H9 (cell line): ENCODE data around the gene MED8. TPM values are rescaled to one million over a fixed set of nuclear protein-coding genes. Genes with fewer than 3 reads are reported as not detected.

ENCODE experiments used
- DNase-seq: peaks from one replicate; pipeline ENCODE4 v3.0.0-alpha.2; 2017
- H2AFZ ChIP-seq: one replicate; pipeline ENCODE4 v1.6.1; 2013; ENCODE audit warnings: mild to moderate bottlenecking, low read length, control low read depth, moderate library complexity
- H2AK5ac ChIP-seq: 2 replicates; pipeline ENCODE4 v1.6.1; 2013; ENCODE audit warnings: low read length, control low read depth, mixed read lengths; ENCODE audit not compliant: insufficient read length
- H2BK120ac ChIP-seq: one replicate; pipeline ENCODE4 v1.6.1; 2013; ENCODE audit warnings: low read depth, mild to moderate bottlenecking, low read length, control low read depth, inconsistent platforms; ENCODE audit not compliant: poor library complexity, severe bottlenecking
- H2BK12ac ChIP-seq: 2 replicates; pipeline ENCODE4 v1.6.1; 2013; ENCODE audit warnings: low read length, control low read depth, mixed read lengths, low read depth; ENCODE audit not compliant: insufficient read length
- H2BK15ac ChIP-seq: 2 replicates; pipeline ENCODE4 v1.6.1; 2013; ENCODE audit warnings: low read depth, low read length, control low read depth
- H2BK20ac ChIP-seq: one replicate; pipeline ENCODE4 v1.6.1; 2013; ENCODE audit warnings: low read depth, mild to moderate bottlenecking, low read length, control low read depth, inconsistent platforms; ENCODE audit not compliant: poor library complexity, severe bottlenecking
- H2BK5ac ChIP-seq: 2 replicates; pipeline ENCODE4 v1.6.1; 2013; ENCODE audit warnings: low read length, control low read depth, mixed read lengths; ENCODE audit not compliant: insufficient read length
- H3K14ac ChIP-seq: 2 replicates; pipeline ENCODE4 v1.6.1; 2013; ENCODE audit warnings: low read length, control low read depth; ENCODE audit not compliant: insufficient read depth
- H3K18ac ChIP-seq: 2 replicates; pipeline ENCODE4 v1.6.1; 2013; ENCODE audit warnings: low read depth, mild to moderate bottlenecking, mixed read lengths, low read length, control low read depth; ENCODE audit not compliant: insufficient read length
- H3K23ac ChIP-seq: 2 replicates; pipeline ENCODE4 v1.6.1; 2013; ENCODE audit warnings: low read length, control low read depth, mixed read lengths, low read depth; ENCODE audit not compliant: insufficient read length
- H3K23me2 ChIP-seq: 2 replicates; pipeline ENCODE4 v1.6.1; 2013; ENCODE audit warnings: low read depth, mild to moderate bottlenecking, mixed read lengths, low read length, control low read depth; ENCODE audit not compliant: insufficient read length, poor library complexity, severe bottlenecking
- H3K27ac ChIP-seq: 2 replicates; pipeline ENCODE4 v1.5.1; 2013; ENCODE audit warnings: low read length, control low read depth, mixed read lengths, low read depth; ENCODE audit not compliant: insufficient read length
- H3K27me3 ChIP-seq: 2 replicates; pipeline ENCODE4 v1.6.1; 2013; ENCODE audit warnings: low read length, control low read depth, inconsistent platforms; ENCODE audit not compliant: insufficient read depth
- H3K4ac ChIP-seq: 2 replicates; pipeline ENCODE4 v1.6.1; 2013; ENCODE audit warnings: low read depth, mild to moderate bottlenecking, control low read depth, inconsistent platforms, low read length, moderate library complexity
- H3K4me1 ChIP-seq: 2 replicates; pipeline ENCODE4 v1.6.1; 2013; ENCODE audit warnings: low read length, control low read depth, inconsistent platforms; ENCODE audit not compliant: insufficient read depth
- H3K4me2 ChIP-seq: 2 replicates; pipeline ENCODE4 v1.6.1; 2013; ENCODE audit warnings: low read length, control low read depth, mixed read lengths; ENCODE audit not compliant: insufficient read length, insufficient read depth
- H3K56ac ChIP-seq: 2 replicates; pipeline ENCODE4 v1.6.1; 2013; ENCODE audit warnings: low read depth, mild to moderate bottlenecking, mixed read lengths, low read length, control low read depth; ENCODE audit not compliant: insufficient read length
- H3K79me1 ChIP-seq: 2 replicates; pipeline ENCODE4 v1.6.1; 2013; ENCODE audit warnings: low read depth, mild to moderate bottlenecking, moderate library complexity, low read length, control low read depth, inconsistent platforms; ENCODE audit not compliant: insufficient read depth, poor library complexity, severe bottlenecking
- H3K79me2 ChIP-seq: 2 replicates; pipeline ENCODE4 v1.6.1; 2013; ENCODE audit warnings: low read length, control low read depth, inconsistent platforms; ENCODE audit not compliant: insufficient read depth
- H3K9ac ChIP-seq: 2 replicates; pipeline ENCODE4 v1.6.1; 2013; ENCODE audit warnings: low read length, control low read depth, mixed read lengths; ENCODE audit not compliant: insufficient read length; ENCODE audit errors: extremely low read depth
- H3K9me3 ChIP-seq: one replicate; pipeline ENCODE4 v1.6.1; 2013; ENCODE audit warnings: low read depth, low read length, inconsistent platforms; ENCODE audit not compliant: control insufficient read depth
- H3T11ph ChIP-seq: one replicate; pipeline ENCODE4 v1.6.1; 2013; ENCODE audit warnings: mild to moderate bottlenecking, low read length, control low read depth, inconsistent platforms
- H4K20me1 ChIP-seq: one replicate; pipeline ENCODE4 v1.6.1; 2013; ENCODE audit not compliant: control insufficient read depth, insufficient read length, insufficient read depth
- H4K5ac ChIP-seq: 2 replicates; pipeline ENCODE4 v1.6.1; 2013; ENCODE audit warnings: low read depth, mild to moderate bottlenecking, mixed read lengths, low read length, control low read depth; ENCODE audit not compliant: insufficient read length
- H4K8ac ChIP-seq: replicated peaks from 2 replicates; pipeline ENCODE4 v1.6.1; 2013; ENCODE audit warnings: low read length, control low read depth, mixed read lengths, low read depth; ENCODE audit not compliant: insufficient read length
- H4K91ac ChIP-seq: 2 replicates; pipeline ENCODE4 v1.6.1; 2013; ENCODE audit warnings: low read depth, mild to moderate bottlenecking, moderate library complexity, mixed read lengths, low read length, control low read depth; ENCODE audit not compliant: insufficient read length
- H3K27ac Mint-ChIP-seq, 3 experiments: 2 replicates in 2 of 3; 3 replicates in 1 of 3; pipeline ENCODE4 v1.8.0; 2020 to 2021; ENCODE audit warnings: mixed read lengths in 3 of 3, mild to moderate bottlenecking in 1 of 3, moderate library complexity in 1 of 3
- H3K27me3 Mint-ChIP-seq: 2 replicates; pipeline ENCODE4 v1.8.0; 2021; ENCODE audit warnings: low read depth, mild to moderate bottlenecking, moderate library complexity, mixed read lengths
- H3K36me3 Mint-ChIP-seq, 3 experiments: 2 replicates in 2 of 3; 3 replicates in 1 of 3; pipeline ENCODE4 v1.8.0; 2020 to 2021; ENCODE audit warnings: low read depth in 3 of 3, mixed read lengths in 3 of 3; ENCODE audit not compliant: insufficient read depth in 1 of 3
- H3K4me1 Mint-ChIP-seq, 2 experiments: 2 replicates each; pipeline ENCODE4 v1.8.0; 2020; ENCODE audit warnings: mixed read lengths in 2 of 2
- H3K4me3 Mint-ChIP-seq, 2 experiments: 2 replicates in 1 of 2; 3 replicates in 1 of 2; pipeline ENCODE4 v1.8.0; 2020 to 2021; ENCODE audit warnings: mild to moderate bottlenecking in 2 of 2, mixed read lengths in 2 of 2, moderate library complexity in 1 of 2
- H3K9me3 Mint-ChIP-seq, 2 experiments: 2 replicates in 1 of 2; 3 replicates in 1 of 2; pipeline ENCODE4 v1.8.0; 2020; ENCODE audit warnings: mild to moderate bottlenecking in 2 of 2, mixed read lengths in 2 of 2, moderate library complexity in 1 of 2
- WGBS: extraction: QIAGEN DNeasy Blood & Tissue Kit; methylation state at CpG from one replicate; pipeline ENCODE4 v1.1.7; 2013; ENCODE audit warnings: missing lambda C conversion rate, low lambda C conversion rate, mixed read lengths; ENCODE audit not compliant: insufficient read length; ENCODE audit errors: extremely low coverage; 5-methylcytosine and 5-hydroxymethylcytosine counted together
- total RNA-seq: library from RNA; stranded (reverse); gene quantifications from 2 replicates; pipeline ENCODE4 v1.2.1, GENCODE V29; 2021
- TF ChIP-seq, protein P1 (sequence below): fragments of 200-600 bp; sonication (generic); conservative IDR thresholded peaks from 3 replicates; pipeline ENCODE4 v1.8.0; 2021; ENCODE audit warnings: antibody characterized with exemption, mild to moderate bottlenecking

MED8 gene
- total RNA-seq, 1 experiment from 2014 or later, result 23.0 TPM

DNA sequence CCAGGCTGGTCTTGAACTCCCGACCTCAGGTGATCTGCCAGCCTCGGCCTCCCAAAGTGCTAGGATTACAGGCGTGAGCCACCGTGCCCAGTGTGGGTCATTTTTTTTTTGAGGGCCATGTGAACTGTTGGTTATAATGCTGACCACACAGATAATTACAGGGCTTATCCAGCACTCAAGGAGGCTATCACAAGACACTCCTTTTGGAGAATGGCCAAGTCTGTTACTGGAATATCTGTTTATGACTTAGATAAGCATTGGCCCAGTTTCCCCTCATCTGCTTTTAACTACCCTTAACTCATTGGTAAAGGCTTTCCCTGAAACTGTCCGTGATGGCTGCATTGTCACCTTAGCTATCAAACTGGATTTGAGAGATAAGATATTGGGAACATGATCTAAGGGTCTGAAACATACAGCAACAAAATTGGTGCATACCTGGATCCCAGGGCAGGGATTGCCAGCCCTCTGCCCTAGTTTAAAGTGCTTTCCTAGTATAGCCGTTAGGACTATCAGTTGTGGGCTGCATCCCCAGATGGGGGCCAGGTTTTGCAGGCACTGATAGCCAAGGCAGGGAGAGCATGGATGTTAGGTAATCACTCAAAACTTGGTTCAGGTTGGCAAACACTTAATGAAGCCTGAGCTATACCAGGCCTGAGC, 15.7 kb upstream of the MED8 start:
- H3K23ac ChIP-seq, result no peak overlapping the region

More for the DNA sequence above, 15.7 kb upstream of the MED8 start:
- Histone ChIP-seq H2BK120ac (no peak overlapping the region), H2BK5ac (no peak overlapping the region), H2BK12ac (no peak overlapping the region), H3K4ac (no peak overlapping the region), H2AK5ac (no peak overlapping the region), H2BK20ac (no peak overlapping the region), H2AFZ (no peak overlapping the region), H4K20me1 (no peaks in the 10 kb centered on the region), H3K27me3 (no peaks in the 10 kb centered on the region), H3K18ac (no peak overlapping the region), H2BK15ac (no peak overlapping the region), H4K5ac (no peak overlapping the region), H3K4me2 (no peak overlapping the region), H4K91ac (no peak overlapping the region), H3T11ph (no peak overlapping the region), H3K9me3 (no peaks in the 10 kb centered on the region), H3K14ac (no peak overlapping the region), H3K79me2 (no peaks in the 10 kb centered on the region; the same call in 1 of the 2 replicates), H3K56ac (no peak overlapping the region), H3K23me2 (no peaks in the 10 kb centered on the region), H3K79me1 (no peaks in the 10 kb centered on the region), H3K4me1 (no peaks in the 10 kb centered on the region), H3K27ac (no peak overlapping the region), H3K9ac (no peak overlapping the region), H4K8ac (no peak overlapping the region)
- no peak overlapping the region; a peak in 1 of 7 replicates for H3K27ac Mint-ChIP-seq
- TF ChIP-seq, protein P1, sequence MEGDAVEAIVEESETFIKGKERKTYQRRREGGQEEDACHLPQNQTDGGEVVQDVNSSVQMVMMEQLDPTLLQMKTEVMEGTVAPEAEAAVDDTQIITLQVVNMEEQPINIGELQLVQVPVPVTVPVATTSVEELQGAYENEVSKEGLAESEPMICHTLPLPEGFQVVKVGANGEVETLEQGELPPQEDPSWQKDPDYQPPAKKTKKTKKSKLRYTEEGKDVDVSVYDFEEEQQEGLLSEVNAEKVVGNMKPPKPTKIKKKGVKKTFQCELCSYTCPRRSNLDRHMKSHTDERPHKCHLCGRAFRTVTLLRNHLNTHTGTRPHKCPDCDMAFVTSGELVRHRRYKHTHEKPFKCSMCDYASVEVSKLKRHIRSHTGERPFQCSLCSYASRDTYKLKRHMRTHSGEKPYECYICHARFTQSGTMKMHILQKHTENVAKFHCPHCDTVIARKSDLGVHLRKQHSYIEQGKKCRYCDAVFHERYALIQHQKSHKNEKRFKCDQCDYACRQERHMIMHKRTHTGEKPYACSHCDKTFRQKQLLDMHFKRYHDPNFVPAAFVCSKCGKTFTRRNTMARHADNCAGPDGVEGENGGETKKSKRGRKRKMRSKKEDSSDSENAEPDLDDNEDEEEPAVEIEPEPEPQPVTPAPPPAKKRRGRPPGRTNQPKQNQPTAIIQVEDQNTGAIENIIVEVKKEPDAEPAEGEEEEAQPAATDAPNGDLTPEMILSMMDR, result no peak
- no peak overlapping the region for H3K4me3 Mint-ChIP-seq
- DNase-seq, result no peak
- no peaks in the 10 kb centered on the region for H3K27me3 Mint-ChIP-seq
- no peaks in the 10 kb centered on the region for H3K9me3 Mint-ChIP-seq
- WGBS, result no CpG with 5 or more reads among the region's 6 CpGs
- no peaks in the 10 kb centered on the region for H3K4me1 Mint-ChIP-seq
- H3K36me3 Mint-ChIP-seq, result peaks cover 4 to 49% (median 28%) of the 10 kb centered on the region in 3 experiments; a peak in 6 of 7 replicates
